IMR-90 (cell line): Measurements from ENCODE around the gene IMPG2. TPM values are rescaled to one million over a fixed set of nuclear protein-coding genes. Genes with fewer than 3 reads are reported as not detected.

Experiments used
- ATAC-seq: fragments of 200-7000 bp; cut with Tn5 transposase; 2 replicates; pipeline ENCODE4 v1.9.1; 2020; ENCODE audit warnings: low read depth, mild to moderate bottlenecking, moderate library complexity
- BruUV-seq: library from RNA; stranded (reverse); fragments of 400-500 nt; replicated peaks from 2 replicates; lab custom pipeline; 2021; lab: Mats Ljungman, UMichigan
- CTCF ChIA-PET: fragments of 300-600 bp; formaldehyde crosslinking; extraction: SDS; loops from one replicate; lab custom pipeline; 2021; ENCODE audit warnings: antibody characterized with exemption; lab: Yijun Ruan, JAX
- POLR2A ChIA-PET: fragments of 300-600 bp; sonication (Branson Sonifier 250); formaldehyde crosslinking; loops from one replicate; lab custom pipeline; 2022; ENCODE audit warnings: antibody characterized with exemption; ENCODE audit not compliant: unreplicated experiment; lab: Charles Lee
- DNase-seq: peaks from one replicate; pipeline ENCODE4 v3.0.0; 2013
- H2AFZ ChIP-seq: replicated peaks from 2 replicates; pipeline ENCODE3; 2013; ENCODE audit warnings: low read length, mild to moderate bottlenecking; ENCODE audit not compliant: poor library complexity
- H2AK5ac ChIP-seq: 2 replicates; pipeline ENCODE4 v1.6.1; 2013; ENCODE audit warnings: low read depth, low read length, inconsistent platforms
- H2AK9ac ChIP-seq: replicated peaks from 2 replicates; pipeline ENCODE3; 2013; ENCODE audit warnings: mild to moderate bottlenecking, low read depth, low read length, moderate library complexity; ENCODE audit not compliant: poor library complexity
- H2BK120ac ChIP-seq: 2 replicates; pipeline ENCODE4 v1.6.1; 2013; ENCODE audit warnings: low read depth, low read length, inconsistent platforms
- H2BK15ac ChIP-seq: 3 replicates; pipeline ENCODE4 v1.6.1; 2013; ENCODE audit warnings: low read depth, low read length, inconsistent platforms
- H2BK20ac ChIP-seq: 2 replicates; pipeline ENCODE4 v1.6.1; 2013; ENCODE audit warnings: low read depth, mild to moderate bottlenecking, inconsistent platforms, low read length, moderate library complexity
- H2BK5ac ChIP-seq: 2 replicates; pipeline ENCODE4 v1.6.1; 2013; ENCODE audit warnings: mild to moderate bottlenecking, low read depth, low read length, inconsistent platforms; ENCODE audit not compliant: poor library complexity, severe bottlenecking
- H3K14ac ChIP-seq: replicated peaks from 2 replicates; pipeline ENCODE4 v1.6.1; 2013; ENCODE audit warnings: low read depth, low read length, inconsistent platforms
- H3K18ac ChIP-seq: 2 replicates; pipeline ENCODE4 v1.6.1; 2013; ENCODE audit warnings: low read depth, low read length, control low read depth
- H3K23ac ChIP-seq: 2 replicates; pipeline ENCODE4 v1.6.1; 2013; ENCODE audit warnings: low read depth, low read length, inconsistent platforms
- H3K27ac ChIP-seq: 2 replicates; pipeline ENCODE4 v1.5.1; 2013; ENCODE audit warnings: mild to moderate bottlenecking, control low read depth, low read length; ENCODE audit not compliant: insufficient read depth
- H3K27me3 ChIP-seq: 2 replicates; pipeline ENCODE4 v1.6.1; 2013; ENCODE audit warnings: low read length; ENCODE audit not compliant: control insufficient read depth, insufficient read depth
- H3K36me3 ChIP-seq: 2 replicates; pipeline ENCODE4 v1.6.1; 2013; ENCODE audit warnings: low read length, mixed read lengths; ENCODE audit not compliant: control insufficient read depth, insufficient read depth
- H3K4ac ChIP-seq: 2 replicates; pipeline ENCODE4 v1.6.1; 2013; ENCODE audit warnings: low read depth, low read length, inconsistent platforms
- H3K4me1 ChIP-seq: 2 replicates; pipeline ENCODE4 v1.6.1; 2013; ENCODE audit warnings: low read length, mixed read lengths; ENCODE audit not compliant: control insufficient read depth, insufficient read depth
- H3K4me2 ChIP-seq: 2 replicates; pipeline ENCODE4 v1.6.1; 2013; ENCODE audit warnings: low read depth, mild to moderate bottlenecking, control low read depth, low read length, moderate library complexity
- H3K4me3 ChIP-seq: 2 replicates; pipeline ENCODE4 v1.5.1; 2013; ENCODE audit warnings: low read depth, mild to moderate bottlenecking, control low read depth, low read length, moderate library complexity; ENCODE audit not compliant: insufficient read depth
- H3K56ac ChIP-seq: 2 replicates; pipeline ENCODE4 v1.6.1; 2013; ENCODE audit warnings: low read length, inconsistent platforms; ENCODE audit not compliant: insufficient read depth; ENCODE audit errors: extremely low read depth
- H3K79me1 ChIP-seq, 2 experiments: 2 replicates each; pipeline ENCODE4 v1.6.1; 2013; ENCODE audit warnings: low read length in 2 of 2, inconsistent platforms in 1 of 2, low read depth in 1 of 2
- H3K9ac ChIP-seq: 2 replicates; pipeline ENCODE4 v1.6.1; 2013; ENCODE audit warnings: low read depth, low read length, control low read depth
- H3K9me1 ChIP-seq: 2 replicates; pipeline ENCODE4 v1.6.1; 2013; ENCODE audit warnings: low read length, inconsistent platforms; ENCODE audit not compliant: insufficient read depth
- H3K9me3 ChIP-seq: 2 replicates; pipeline ENCODE4 v1.6.1; 2013; ENCODE audit warnings: low read length; ENCODE audit not compliant: control insufficient read depth, insufficient read depth
- H4K20me1 ChIP-seq: 2 replicates; pipeline ENCODE4 v1.6.1; 2013; ENCODE audit warnings: low read length, inconsistent platforms; ENCODE audit not compliant: insufficient read depth
- H4K5ac ChIP-seq: 2 replicates; pipeline ENCODE4 v1.6.1; 2013; ENCODE audit warnings: mild to moderate bottlenecking, low read depth, low read length, control low read depth
- H4K8ac ChIP-seq, 2 experiments: 2 replicates each; pipeline ENCODE4 v1.6.1; 2013; ENCODE audit warnings: low read depth in 2 of 2, low read length in 2 of 2, control low read depth in 1 of 2, inconsistent platforms in 1 of 2
- H4K91ac ChIP-seq: 2 replicates; pipeline ENCODE4 v1.6.1; 2013; ENCODE audit warnings: low read depth, low read length, inconsistent platforms; ENCODE audit not compliant: insufficient read depth
- BHLHE40 ChIP-seq: fragments of 150-350 bp; IDR thresholded peaks from 2 replicates; pipeline ENCODE4 v1.6.1; 2016; ENCODE audit warnings: mild to moderate bottlenecking, low read depth, low read length
- CEBPB ChIP-seq: IDR thresholded peaks from 2 replicates; pipeline ENCODE4 v1.6.1; 2012; ENCODE audit warnings: low read depth, low read length, improper control_type of control experiment
- FOS ChIP-seq: fragments of 150-350 bp; IDR thresholded peaks from 2 replicates; pipeline ENCODE4 v1.6.1; 2016; ENCODE audit warnings: low read depth, low read length
- MAZ ChIP-seq: IDR thresholded peaks from 2 replicates; pipeline ENCODE4 v1.6.1; 2012; ENCODE audit warnings: low read depth, mild to moderate bottlenecking, low read length, improper control_type of control experiment, moderate library complexity, borderline replicate concordance
- NFE2L2 ChIP-seq: fragments of 150-350 bp; IDR thresholded peaks from 2 replicates; pipeline ENCODE4 v1.6.1; 2016; ENCODE audit warnings: low read depth, mild to moderate bottlenecking, low read length
- POLR2A ChIP-seq: IDR thresholded peaks from 2 replicates; pipeline ENCODE4 v1.6.1; 2012; ENCODE audit warnings: mild to moderate bottlenecking, low read depth, low read length
- RAD21 ChIP-seq: IDR thresholded peaks from 2 replicates; pipeline ENCODE4 v1.6.1; 2012; ENCODE audit warnings: low read length, improper control_type of control experiment
- SMC3 ChIP-seq: fragments of 150-350 bp; IDR thresholded peaks from 2 replicates; pipeline ENCODE4 v1.6.1; 2016; ENCODE audit warnings: low read depth, mild to moderate bottlenecking, antibody characterized with exemption, low read length, moderate library complexity
- WGBS, 2 experiments: methylation state at CpG; one replicate each; pipeline versions ENCODE4 v1.1.5 to v1.1.7; 2013; ENCODE audit warnings: missing lambda C conversion rate in 2 of 2; ENCODE audit not compliant: insufficient read length in 1 of 2; ENCODE audit errors: extremely low coverage in 2 of 2; 5-methylcytosine and 5-hydroxymethylcytosine counted together
- dilution Hi-C: fragments of 300-500 bp; cut with HindIII; formaldehyde crosslinking; loops from one replicate; pipeline ENCODE4 v1.14.3; 2018; ENCODE audit warnings: low sequenced_read_pairs; ENCODE audit not compliant: unreplicated experiment
- in situ Hi-C: fragments of 300-500 bp; cut with MboI; formaldehyde crosslinking; loops from 3 replicates; pipeline ENCODE4 v1.14.3; 2019; ENCODE audit warnings: low sequenced_read_pairs, inconsistent platforms, mixed read lengths
- intact Hi-C: fragments of 100-400 bp; cut with micrococcal nuclease; formaldehyde crosslinking; loops from 2 replicates; pipeline ENCODE4 v1.10.0; 2022
- polyA plus RNA-seq, 3 experiments: library from polyadenylated mRNA; depleted of rRNA; stranded (reverse); fragments of >200 nt; gene quantifications; 2 replicates each; pipeline ENCODE4 v1.2.3, GENCODE V29; 2012; ENCODE audit warnings: low replicate concordance in 1 of 3
- total RNA-seq: library from RNA; depleted of rRNA; stranded (reverse); fragments of >200 nt; gene quantifications from 2 replicates; pipeline ENCODE4 v1.2.3, GENCODE V29; 2012

The IMPG2 gene
- total and polyA plus RNA-seq, 2 of the 4 experiments (the other 2 are of a cell fraction), result 0.10 to 0.18 TPM

DNA sequence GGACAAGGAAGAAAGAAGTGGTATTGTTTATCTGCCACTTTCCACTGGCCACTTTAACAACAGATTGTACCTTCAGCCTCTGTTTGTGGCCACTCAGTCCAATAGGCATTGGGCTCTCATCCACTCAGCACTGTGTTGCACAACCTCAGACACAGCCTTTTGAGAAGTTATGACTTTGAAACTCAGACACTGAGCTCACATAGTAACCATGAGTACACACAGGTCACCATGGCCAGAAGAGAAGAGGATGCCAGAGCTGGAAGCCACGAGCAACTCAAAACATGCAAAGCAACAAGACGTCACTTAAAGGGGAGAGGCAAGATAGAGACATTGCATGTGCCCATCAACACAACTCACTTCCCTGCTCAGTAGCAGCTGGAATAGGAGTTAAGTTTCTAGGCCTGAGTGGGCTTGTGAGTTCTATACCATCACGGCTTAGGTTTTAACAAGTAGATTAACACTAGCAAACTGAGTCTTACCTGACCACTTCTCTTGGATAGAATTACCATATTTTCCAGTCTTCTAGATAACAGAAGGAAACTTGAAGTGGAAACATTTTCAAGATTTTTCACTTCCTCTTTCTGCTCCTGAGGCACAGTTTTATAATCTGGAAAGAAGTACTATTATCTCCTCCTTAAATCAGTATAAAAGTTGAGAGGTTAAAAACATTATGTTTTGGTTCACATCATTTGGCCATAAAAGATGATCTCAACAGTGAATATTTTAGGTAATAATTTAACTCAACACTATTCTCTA lies 103.5 kb downstream of the IMPG2 start:
- no peak overlapping the region for H3K9ac ChIP-seq
- DNase-seq (peak; percentile 51), ATAC-seq (0 out of 2 replicates have a peak, but pooled peaks have one; percentile 51)
- H2BK20ac ChIP-seq, result no peak overlapping the region
- intact Hi-C loops (no loop called here), dilution Hi-C loops (no loop called here), in situ Hi-C loops (no loop called here)
- H4K91ac ChIP-seq, result no peak overlapping the region
- no peak overlapping the region for H3K56ac ChIP-seq
- no peaks in the 10 kb centered on the region for H4K20me1 ChIP-seq
- no peak overlapping the region for H4K5ac ChIP-seq
- no peak overlapping the region for H2AK9ac ChIP-seq
- H3K9me3 ChIP-seq, result peaks cover 12% of the 10 kb centered on the region
- H3K36me3 ChIP-seq, result no peaks in the 10 kb centered on the region
- H3K18ac ChIP-seq, result no peak overlapping the region
- CTCF ChIA-PET, result no interaction called here
- H2BK15ac ChIP-seq, result no peak overlapping the region
- H2AK5ac ChIP-seq, result no peak overlapping the region
- no peak overlapping the region for H3K4me3 ChIP-seq
- WGBS, 2 experiments, result no CpG with 5 or more reads among the region's 3 CpGs
- no peak overlapping the region for H3K4ac ChIP-seq
- H2BK120ac ChIP-seq, result no peak overlapping the region
- H4K8ac ChIP-seq, result no peak overlapping the region
- H3K14ac ChIP-seq, result no peak overlapping the region
- no peak overlapping the region for H3K27ac ChIP-seq
- H3K4me1 ChIP-seq, result no peaks in the 10 kb centered on the region
- no peak overlapping the region for H2BK5ac ChIP-seq
- H3K79me1 ChIP-seq, result no peaks in the 10 kb centered on the region
- peaks cover 2% of the 10 kb centered on the region; the same call in 1 of the 2 replicates for H3K27me3 ChIP-seq
- H3K23ac ChIP-seq, result no peak overlapping the region
- peaks cover 3% of the 10 kb centered on the region; the same call in 1 of the 2 replicates for H3K9me1 ChIP-seq
- no peak for TF ChIP-seq RAD21
- no peak for TF ChIP-seq FOS
- TF ChIP-seq MAZ, result no peak
- peak; percentile 91 for TF ChIP-seq CEBPB
- TF ChIP-seq NFE2L2, result no peak
- TF ChIP-seq SMC3, result no peak
- TF ChIP-seq POLR2A, result no peak
- TF ChIP-seq BHLHE40, result no peak
- POLR2A ChIA-PET, result no interaction called here
- peak overlapping the region; percentile 68 for H2AFZ ChIP-seq
- no peak overlapping the region for H3K4me2 ChIP-seq
- no TSS peak for BruUV-seq
